ENCODE data around the gene PAN3. TPM values are rescaled to one million over a fixed set of nuclear protein-coding genes. Genes with fewer than 3 reads are reported as not detected.
"Not testable (repeated sequence)": the region's sequence is repeated elsewhere in the genome, so short reads cannot be mapped to it uniquely, and the experiment has no call there.

PAN3 gene
- total RNA-seq, 1 donor from 2014 or later: 33.6 TPM

DNA sequence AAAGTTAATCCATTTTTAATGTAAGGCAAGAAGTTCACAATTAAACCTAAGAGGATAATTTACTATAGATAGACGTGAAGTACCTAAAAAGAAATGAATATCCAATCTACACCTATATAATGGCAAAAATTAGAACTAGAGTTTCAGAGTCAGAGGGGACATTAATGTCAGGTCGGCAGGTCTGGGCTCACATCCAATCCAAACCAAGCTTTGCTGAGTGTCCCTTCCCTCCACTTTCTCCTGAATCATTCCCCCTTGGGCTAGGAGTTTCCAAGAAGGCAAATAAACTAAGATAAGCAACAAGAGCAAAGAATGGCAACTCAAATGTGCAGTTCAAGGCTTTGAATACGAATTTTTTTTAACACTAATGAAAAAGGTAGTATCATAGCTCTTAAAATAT, 40.8 kb upstream of the PAN3 start:
- no peaks in the 10 kb centered on the region for H3K9me3 Mint-ChIP-seq
- peaks cover 10% of the 10 kb centered on the region for H3K4me1 Mint-ChIP-seq
- H3K27ac Mint-ChIP-seq (ENCODE audit: unreplicated experiment): no peak overlapping the region
- DNase-seq (ENCODE audit: low read depth, low spot score): no peak
- H3K36me3 Mint-ChIP-seq (ENCODE audit: low read depth): peaks cover 3% of the 10 kb centered on the region
- no peak overlapping the region for H3K4me3 Mint-ChIP-seq
- TF ChIP-seq, protein P1, sequence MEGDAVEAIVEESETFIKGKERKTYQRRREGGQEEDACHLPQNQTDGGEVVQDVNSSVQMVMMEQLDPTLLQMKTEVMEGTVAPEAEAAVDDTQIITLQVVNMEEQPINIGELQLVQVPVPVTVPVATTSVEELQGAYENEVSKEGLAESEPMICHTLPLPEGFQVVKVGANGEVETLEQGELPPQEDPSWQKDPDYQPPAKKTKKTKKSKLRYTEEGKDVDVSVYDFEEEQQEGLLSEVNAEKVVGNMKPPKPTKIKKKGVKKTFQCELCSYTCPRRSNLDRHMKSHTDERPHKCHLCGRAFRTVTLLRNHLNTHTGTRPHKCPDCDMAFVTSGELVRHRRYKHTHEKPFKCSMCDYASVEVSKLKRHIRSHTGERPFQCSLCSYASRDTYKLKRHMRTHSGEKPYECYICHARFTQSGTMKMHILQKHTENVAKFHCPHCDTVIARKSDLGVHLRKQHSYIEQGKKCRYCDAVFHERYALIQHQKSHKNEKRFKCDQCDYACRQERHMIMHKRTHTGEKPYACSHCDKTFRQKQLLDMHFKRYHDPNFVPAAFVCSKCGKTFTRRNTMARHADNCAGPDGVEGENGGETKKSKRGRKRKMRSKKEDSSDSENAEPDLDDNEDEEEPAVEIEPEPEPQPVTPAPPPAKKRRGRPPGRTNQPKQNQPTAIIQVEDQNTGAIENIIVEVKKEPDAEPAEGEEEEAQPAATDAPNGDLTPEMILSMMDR (conservative IDR thresholded peaks at IDR 0.05): no peak
- H3K27me3 Mint-ChIP-seq (ENCODE audit: low read depth): peaks cover 93% of the 10 kb centered on the region

DNA sequence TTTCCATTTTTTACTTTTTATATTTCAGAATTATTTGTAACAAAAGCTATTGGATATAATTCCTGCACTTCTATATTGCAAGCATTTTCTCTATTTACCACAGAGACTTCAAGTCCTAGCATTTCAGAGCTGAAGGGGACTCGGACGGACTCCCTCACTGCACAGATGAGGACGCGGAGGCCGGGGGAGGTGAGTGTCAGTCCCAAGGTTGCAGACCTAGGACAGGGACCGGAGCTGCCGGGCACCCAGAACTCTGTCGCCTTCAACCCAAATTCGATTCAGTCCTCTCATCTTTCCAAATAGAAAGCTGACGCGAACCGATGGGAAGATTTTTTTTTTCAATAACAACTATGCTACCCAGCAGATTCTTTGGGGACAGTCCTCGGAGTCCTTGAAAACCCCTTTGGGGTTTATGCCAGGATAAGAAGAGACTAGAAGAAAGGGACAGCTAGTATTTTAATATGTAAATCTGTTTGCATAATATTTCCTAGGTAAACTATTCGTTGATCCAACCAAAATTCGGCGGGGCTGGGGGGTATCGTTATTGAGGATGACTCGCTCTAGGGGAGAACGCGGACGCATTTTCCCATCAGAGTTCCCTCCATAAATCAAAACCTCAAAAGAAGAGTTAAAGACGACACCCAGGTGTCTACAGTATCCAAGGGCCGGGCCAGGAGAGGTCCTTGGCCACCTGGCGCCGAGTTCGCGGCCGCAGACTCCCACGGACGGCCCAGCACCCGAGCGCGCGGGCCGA, 38.8 kb upstream of the PAN3 start:
- TF ChIP-seq, protein P1 (conservative IDR thresholded peaks at IDR 0.05): no peak
- Mint-ChIP-seq H3K9me3 (no peaks in the 10 kb centered on the region), H3K36me3 (ENCODE audit: low read depth) (peaks cover 3% of the 10 kb centered on the region), H3K4me1 (peaks cover 10% of the 10 kb centered on the region), H3K27me3 (ENCODE audit: low read depth) (peaks cover 95% of the 10 kb centered on the region), H3K4me3 (peak overlapping the region; percentile 80), H3K27ac (ENCODE audit: unreplicated experiment) (no peak overlapping the region)
- no peak for DNase-seq (ENCODE audit: low read depth, low spot score)

DNA sequence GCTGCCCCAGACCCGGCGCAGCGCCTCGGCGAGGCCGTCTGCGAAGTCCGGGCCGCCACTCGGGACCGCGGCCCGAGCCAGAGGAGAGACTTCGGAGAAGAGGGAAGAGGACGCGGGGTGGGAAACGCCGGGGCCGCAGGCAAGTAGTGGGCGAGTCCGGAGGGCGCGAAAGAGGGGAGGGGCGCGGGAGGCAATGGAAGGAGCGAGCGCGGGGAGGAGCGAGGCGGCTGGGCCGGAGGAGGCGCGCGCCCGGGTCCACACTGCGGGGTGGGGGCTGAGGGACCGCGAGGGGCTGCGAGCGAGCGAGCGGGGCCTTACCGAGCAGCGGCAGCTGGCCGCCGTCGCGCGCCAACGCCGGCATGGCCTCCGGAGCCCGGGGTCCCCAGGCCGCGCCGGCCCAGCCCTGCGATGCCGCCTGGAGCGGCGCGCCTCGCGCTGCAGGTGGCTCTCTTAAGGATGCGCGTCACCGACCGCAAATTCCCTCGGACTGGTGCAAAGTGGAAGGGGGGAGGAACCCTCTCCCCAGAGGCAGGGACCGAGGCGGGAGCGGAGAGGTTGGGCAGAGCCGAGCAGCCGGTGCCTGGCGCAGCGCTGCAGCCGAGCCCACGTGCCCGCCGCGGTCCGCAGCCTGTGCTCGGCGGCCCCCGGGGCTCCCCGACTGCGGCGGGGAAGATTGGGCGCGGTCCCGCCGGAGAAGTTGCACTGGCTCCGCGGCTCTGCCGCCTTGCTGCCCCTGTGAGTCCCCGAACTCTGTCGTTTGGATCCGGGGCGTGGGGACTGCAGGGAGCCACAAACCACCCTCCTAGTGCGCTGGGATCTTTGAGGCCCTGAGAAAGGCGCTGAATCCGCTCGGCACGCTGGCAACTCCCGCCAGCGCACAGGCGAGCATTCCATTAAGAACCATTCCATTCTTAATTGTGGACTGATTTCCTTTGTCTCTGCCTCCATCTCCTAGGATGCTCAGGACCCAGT, 37.9 kb upstream of the PAN3 start, which contains the start of gene FLT3:
Gene FLT3 (minus strand): TSS at position 427 of the 972 bp plus-strand sequence. CDS start 66 bp downstream, at position 361.
- peaks cover 3% of the 10 kb centered on the region for H3K36me3 Mint-ChIP-seq (ENCODE audit: low read depth)

DNA sequence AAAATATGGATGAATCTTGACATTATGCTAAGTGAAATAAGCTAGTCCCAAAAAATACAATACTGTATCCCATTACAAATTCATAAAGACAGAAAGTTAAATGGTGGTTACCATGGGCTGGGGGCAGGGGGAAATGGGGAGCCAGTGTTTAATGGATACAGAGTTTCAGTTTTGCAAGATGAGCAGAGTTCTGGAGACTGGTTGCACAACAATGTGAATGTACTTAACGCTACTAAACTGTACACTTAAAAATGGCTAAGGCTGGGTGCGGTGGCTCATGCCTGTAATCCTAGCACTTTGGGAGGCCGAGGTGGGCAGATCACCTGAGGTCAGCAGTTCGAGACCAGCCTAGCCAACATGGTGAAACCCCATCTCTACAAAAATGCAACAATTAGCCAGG, 36.5 kb upstream of the PAN3 start:
- not testable (repeated sequence) for H3K9me3 Mint-ChIP-seq; DNase-seq (ENCODE audit: low read depth, low spot score); H3K4me3 Mint-ChIP-seq; H3K27ac Mint-ChIP-seq (ENCODE audit: unreplicated experiment); H3K36me3 Mint-ChIP-seq (ENCODE audit: low read depth); H3K4me1 Mint-ChIP-seq
- peaks cover 80% of the 10 kb centered on the region for H3K27me3 Mint-ChIP-seq (ENCODE audit: low read depth)

More for the DNA sequence above, 37.9 kb upstream of the PAN3 start, which contains the start of gene FLT3:
- H3K4me1 Mint-ChIP-seq: peaks cover 10% of the 10 kb centered on the region
- DNase-seq (ENCODE audit: low read depth, low spot score): peak; percentile 38
- TF ChIP-seq, protein P1 (conservative IDR thresholded peaks at IDR 0.05): no peak
- no peak within 1 kb of the TSS for H3K27ac Mint-ChIP-seq (ENCODE audit: unreplicated experiment)
- H3K9me3 Mint-ChIP-seq: no peaks in the 10 kb centered on the region
- peaks cover 92% of the 10 kb centered on the region for H3K27me3 Mint-ChIP-seq (ENCODE audit: low read depth)
- peak within 1 kb of the TSS; percentile 80 for H3K4me3 Mint-ChIP-seq

DNA sequence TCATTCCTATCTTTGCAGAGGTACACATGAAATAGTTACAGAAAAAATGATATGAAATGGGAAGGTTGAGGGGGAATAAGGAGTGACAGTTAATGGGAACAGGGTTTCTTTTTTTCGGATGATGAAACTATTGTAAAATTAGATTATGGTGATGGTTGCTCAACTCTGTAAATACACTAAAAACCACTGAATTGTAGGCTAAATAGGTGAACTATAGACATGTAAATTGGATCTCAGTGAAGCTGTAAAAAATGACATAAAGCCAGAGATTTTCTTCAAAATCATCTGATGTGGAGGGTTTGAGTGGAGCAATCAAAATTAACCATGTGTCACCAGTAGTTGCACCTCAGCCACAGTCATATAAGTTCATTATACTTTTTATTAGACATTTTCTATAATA, 31.4 kb upstream of the PAN3 start:
- Mint-ChIP-seq H3K4me1 (no peaks in the 10 kb centered on the region), H3K27me3 (ENCODE audit: low read depth) (peaks cover 58% of the 10 kb centered on the region), H3K36me3 (ENCODE audit: low read depth) (no peaks in the 10 kb centered on the region), H3K9me3 (no peaks in the 10 kb centered on the region), H3K4me3 (no peak overlapping the region), H3K27ac (ENCODE audit: unreplicated experiment) (no peak overlapping the region)
- DNase-seq (ENCODE audit: low read depth, low spot score): no peak
- TF ChIP-seq, protein P1 (conservative IDR thresholded peaks at IDR 0.05): no peak

Measured in neural crest cell (in vitro differentiated cells).